Stimulated activated naive CD8-positive, alpha-beta T cell treated with anti-CD3 and anti-CD28 coated beads, Interleukin-15, amount 100 ng/mL, for 72 hours (primary cell): ENCODE measurements around the gene KMO.

ENCODE experiments used
- ATAC-seq: fragments of 150-1000 bp; cut with Tn5 transposase; 2 replicates; pipeline ENCODE4 v1.10.0; 2021; ENCODE audit warnings: mild to moderate bottlenecking, moderate library complexity
- DNase-seq, 2 donors: peaks; one replicate each; pipeline ENCODE4 v3.0.0; 2021 to 2022
- H3K27ac Mint-ChIP-seq, 2 donors: one replicate each; pipeline ENCODE4 v1.8.0; 2022; ENCODE audit warnings: mild to moderate bottlenecking in 2 of 2, mixed read lengths in 2 of 2, moderate library complexity in 2 of 2
- H3K27me3 Mint-ChIP-seq: one replicate; pipeline ENCODE4 v1.8.0; 2022; ENCODE audit warnings: mixed read lengths
- H3K4me1 Mint-ChIP-seq: one replicate; pipeline ENCODE4 v1.8.0; 2022; ENCODE audit warnings: mild to moderate bottlenecking, mixed read lengths
- H3K4me3 Mint-ChIP-seq, 2 donors: one replicate each; pipeline ENCODE4 v1.8.0; 2022; ENCODE audit warnings: mild to moderate bottlenecking in 2 of 2, mixed read lengths in 2 of 2, moderate library complexity in 1 of 2
- H3K9me3 Mint-ChIP-seq, 2 donors: one replicate each; pipeline ENCODE4 v1.8.0; 2022; ENCODE audit warnings: mixed read lengths in 2 of 2

KMO gene

GRCh38 chr1:241527146-241527545 lies 5.0 kb upstream of the KMO start:
- Mint-ChIP-seq H3K4me1 (peaks cover 8% of the 10 kb centered on the region), H3K4me3 (no peak overlapping the region), H3K27ac (no peak overlapping the region), H3K9me3 (no peaks in the 10 kb centered on the region), H3K27me3 (peaks cover 25% of the 10 kb centered on the region)
- DNase-seq: no peak
- no peak for ATAC-seq

DNA sequence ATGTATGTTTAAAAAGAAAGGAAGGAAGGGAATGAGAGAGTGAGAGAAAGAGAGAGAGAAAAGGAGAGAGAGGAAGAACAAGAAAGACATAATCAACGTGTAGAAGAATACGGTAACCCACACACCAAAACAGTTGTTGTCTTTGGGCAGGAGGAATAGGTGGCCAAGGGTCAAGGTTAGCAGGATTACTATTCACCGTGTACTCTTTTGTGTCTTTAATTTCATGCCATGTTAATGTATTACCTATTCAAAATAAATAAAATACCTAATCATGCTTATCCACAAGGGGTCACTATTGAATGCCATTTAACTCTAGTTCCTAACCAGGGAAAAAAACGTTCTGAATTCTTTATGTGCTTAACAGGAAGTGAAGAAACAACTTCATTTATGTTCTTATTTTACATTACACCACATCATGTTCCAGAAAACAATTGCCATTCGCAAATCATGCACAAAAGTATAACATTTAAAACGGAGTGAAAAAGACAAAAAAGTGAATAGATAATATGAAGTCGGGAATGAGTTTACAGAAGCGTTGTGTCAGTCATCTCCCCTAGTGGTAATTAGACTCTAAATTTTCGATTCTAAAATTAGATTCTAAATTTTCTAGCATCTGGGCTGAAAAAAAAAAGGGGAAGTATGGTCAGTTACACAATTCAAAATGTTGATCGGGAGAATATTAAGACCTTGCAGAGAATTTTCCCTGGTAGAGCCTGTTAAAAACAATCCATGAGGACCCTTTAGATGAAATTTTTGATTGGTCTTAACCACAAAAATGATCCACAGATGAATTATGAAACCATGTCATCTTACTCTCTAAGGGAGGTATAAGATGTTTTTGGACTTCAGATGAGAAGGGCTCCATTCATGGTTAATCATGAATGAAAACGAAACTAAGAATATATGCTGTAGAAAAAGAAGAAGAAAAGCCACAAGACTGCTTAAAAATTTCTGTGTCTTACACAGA lies 700 bp upstream of the KMO start:
- ATAC-seq: peak; percentile 83
- H3K27me3 Mint-ChIP-seq: peaks cover 14% of the 10 kb centered on the region
- H3K4me3 Mint-ChIP-seq: peak overlapping the region; percentile 87 to 94
- peaks cover 15% of the 10 kb centered on the region for H3K4me1 Mint-ChIP-seq
- H3K27ac Mint-ChIP-seq: peak overlapping the region in 1 of 2 donors; percentile 97
- DNase-seq: no peak
- H3K9me3 Mint-ChIP-seq: no peaks in the 10 kb centered on the region

DNA sequence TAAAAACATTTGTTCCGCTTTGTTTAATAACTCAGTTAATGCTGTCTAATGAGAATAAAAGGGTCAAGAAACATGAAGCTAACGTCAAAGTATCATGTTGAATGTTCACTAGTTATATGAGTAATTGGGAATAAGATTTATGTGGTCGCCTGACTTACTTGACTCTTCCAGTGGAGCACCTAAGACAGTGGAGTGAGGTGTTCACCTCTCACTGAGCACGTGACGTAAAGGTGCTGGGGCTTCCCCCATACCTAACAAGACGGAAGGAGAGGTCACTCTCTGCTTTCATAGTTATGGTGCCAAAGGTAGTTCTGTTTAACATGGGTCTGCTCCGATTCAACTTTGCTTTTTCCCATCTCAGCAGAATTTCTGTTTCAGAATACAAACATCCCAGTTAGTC lies 686 bp downstream of the KMO start:
- Mint-ChIP-seq H3K9me3 (peaks cover 0 to 6% of the 10 kb centered on the region in 2 donors), H3K4me3 (no peak overlapping the region), H3K27me3 (peaks cover 14% of the 10 kb centered on the region), H3K4me1 (peaks cover 27% of the 10 kb centered on the region), H3K27ac (no peak overlapping the region)
- peak in 1 of 2 donors; percentile 12 for DNase-seq
- peak; percentile 57 for ATAC-seq

GRCh38 chr1:241533326-241534115 lies 1.3 kb downstream of the KMO start:
- peaks cover 0 to 9% of the 10 kb centered on the region in 2 donors for H3K9me3 Mint-ChIP-seq
- DNase-seq (no peak), ATAC-seq (no peak)
- H3K4me3 Mint-ChIP-seq: no peak overlapping the region
- H3K27ac Mint-ChIP-seq: no peak overlapping the region
- H3K4me1 Mint-ChIP-seq: peaks cover 31% of the 10 kb centered on the region
- peaks cover 14% of the 10 kb centered on the region for H3K27me3 Mint-ChIP-seq

DNA sequence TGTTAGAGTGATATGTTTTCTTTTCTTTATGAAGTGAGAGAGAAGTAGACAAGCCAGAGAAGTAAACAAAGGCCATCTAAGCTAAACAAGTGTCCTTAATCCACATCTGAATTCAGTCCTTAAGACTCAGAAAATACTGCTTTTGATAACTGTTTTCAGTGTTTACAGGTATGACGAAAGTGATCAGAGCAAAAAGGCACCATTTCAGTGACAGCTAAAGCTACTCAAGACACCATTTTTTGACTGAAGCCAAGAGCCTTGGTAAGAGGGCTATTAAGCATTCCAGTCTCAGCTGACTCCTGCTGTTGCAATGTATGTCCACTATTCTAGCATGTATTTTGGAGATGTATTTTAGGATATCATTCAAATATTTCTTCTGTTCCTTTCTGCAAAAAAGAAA lies 4.1 kb downstream of the KMO start:
- H3K4me3 Mint-ChIP-seq: no peak overlapping the region
- ATAC-seq (no peak), DNase-seq (no peak)
- peaks cover 14% of the 10 kb centered on the region for H3K27me3 Mint-ChIP-seq
- H3K9me3 Mint-ChIP-seq: peaks cover 0 to 9% of the 10 kb centered on the region in 2 donors
- H3K4me1 Mint-ChIP-seq: peaks cover 24% of the 10 kb centered on the region
- no peak overlapping the region for H3K27ac Mint-ChIP-seq

- no peak overlapping the region for H3K27ac Mint-ChIP-seq
- H3K27me3 Mint-ChIP-seq: peaks cover 14% of the 10 kb centered on the region
- peaks cover 23% of the 10 kb centered on the region for H3K4me1 Mint-ChIP-seq
- DNase-seq (no peak), ATAC-seq (no peak)
- no peak overlapping the region for H3K4me3 Mint-ChIP-seq
- H3K9me3 Mint-ChIP-seq: peaks cover 0 to 9% of the 10 kb centered on the region in 2 donors
These were observed 4.8 kb downstream of the KMO start for GRCh38 chr1:241536969-241537368.

DNA sequence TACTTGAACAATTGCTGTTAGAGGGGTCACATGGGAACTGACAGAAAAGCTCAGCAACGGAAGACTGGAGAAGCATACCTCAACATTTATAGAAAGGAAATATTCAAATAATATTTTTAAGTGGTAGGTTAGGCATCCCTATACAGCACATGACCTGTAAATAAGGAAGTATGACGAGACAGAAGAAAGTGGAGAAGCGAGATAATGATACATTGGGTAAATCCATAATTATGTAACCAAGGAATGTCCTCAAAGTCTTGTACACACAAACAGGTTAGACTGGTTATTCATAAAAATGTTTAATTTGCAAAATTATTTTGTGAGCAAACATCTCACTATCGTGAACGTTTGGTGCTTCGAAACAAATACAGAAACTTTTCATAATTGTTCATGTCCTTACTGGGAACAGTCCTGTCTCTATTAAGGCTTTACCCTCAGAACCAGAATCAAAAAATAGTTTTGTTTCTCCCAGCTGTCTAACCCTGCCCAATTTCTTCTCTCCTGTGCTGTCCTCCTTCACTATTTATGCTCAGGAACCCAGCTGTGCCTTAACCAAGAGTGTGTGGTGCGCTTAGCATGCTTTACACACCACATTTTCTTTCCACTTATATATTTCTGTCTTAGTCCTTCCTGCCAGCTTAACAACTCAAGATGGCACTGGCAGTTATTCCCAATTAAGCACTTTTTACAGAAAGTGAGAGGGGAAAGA lies 10.2 kb downstream of the KMO start:
- Mint-ChIP-seq H3K27ac (no peak overlapping the region), H3K27me3 (peaks cover 15% of the 10 kb centered on the region), H3K4me3 (no peak overlapping the region), H3K4me1 (peaks cover 8% of the 10 kb centered on the region), H3K9me3 (peaks cover 0 to 8% of the 10 kb centered on the region in 2 donors)
- ATAC-seq (no peak), DNase-seq (no peak)

DNA sequence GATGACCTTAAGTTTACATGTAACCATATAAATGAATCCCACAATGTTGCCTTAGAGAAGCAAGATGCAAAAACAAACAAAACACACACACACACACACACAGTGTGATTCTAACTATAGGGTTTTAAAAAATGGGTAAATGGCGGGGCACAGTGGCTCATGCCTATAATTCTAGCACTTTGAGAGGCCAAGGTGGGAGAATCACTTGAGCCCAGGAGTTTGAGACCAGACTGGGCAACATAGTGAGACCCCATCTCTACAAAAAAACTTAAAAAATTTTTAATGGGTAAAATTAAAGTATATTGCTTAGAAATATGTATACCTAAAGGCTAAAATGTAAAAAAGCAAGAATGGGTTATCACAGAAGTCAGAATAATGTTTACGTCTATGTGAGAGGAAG lies 15.8 kb downstream of the KMO start:
- H3K27ac Mint-ChIP-seq: no peak overlapping the region
- H3K4me1 Mint-ChIP-seq: peaks cover 33% of the 10 kb centered on the region
- peaks cover 15% of the 10 kb centered on the region for H3K27me3 Mint-ChIP-seq
- no peak for DNase-seq
- H3K4me3 Mint-ChIP-seq: no peak overlapping the region
- H3K9me3 Mint-ChIP-seq: peaks cover 0 to 5% of the 10 kb centered on the region in 2 donors
- no peak for ATAC-seq

DNA sequence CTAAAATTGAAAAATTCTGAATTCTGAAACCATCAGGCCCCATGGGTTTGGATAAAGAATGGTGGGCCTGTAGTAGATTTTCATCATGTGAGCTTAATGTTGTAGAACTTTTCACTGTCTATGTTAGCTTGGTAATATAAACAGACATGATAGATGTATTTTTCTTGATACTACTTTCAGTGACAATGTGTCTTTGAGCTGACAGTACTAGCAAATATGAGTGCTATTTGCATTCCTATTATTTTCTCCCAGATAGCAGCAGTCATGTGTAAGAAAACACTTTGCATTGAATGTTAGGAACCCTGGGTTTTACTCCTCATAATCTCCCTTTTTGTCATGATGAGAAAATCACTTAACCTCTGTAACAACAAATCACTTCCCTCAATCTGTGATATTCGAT lies 18.1 kb downstream of the KMO start:
- Mint-ChIP-seq H3K27ac (no peak overlapping the region), H3K4me3 (no peak overlapping the region), H3K4me1 (peaks cover 33% of the 10 kb centered on the region), H3K9me3 (peaks cover 0 to 5% of the 10 kb centered on the region in 2 donors), H3K27me3 (peaks cover 10% of the 10 kb centered on the region)
- no peak for ATAC-seq
- DNase-seq: no peak

- peaks cover 33% of the 10 kb centered on the region for H3K4me1 Mint-ChIP-seq
- peaks cover 0 to 5% of the 10 kb centered on the region in 2 donors for H3K9me3 Mint-ChIP-seq
- H3K27me3 Mint-ChIP-seq: peaks cover under 1% of the 10 kb centered on the region
- H3K4me3 Mint-ChIP-seq: peak overlapping the region; percentile 76 to 93
- ATAC-seq (peak; percentile 94), DNase-seq (peak; percentile 39 to 47)
- H3K27ac Mint-ChIP-seq: peak overlapping the region; percentile 97 to 98
These were observed 19.8 kb downstream of the KMO start for GRCh38 chr1:241551759-241552638.

DNA sequence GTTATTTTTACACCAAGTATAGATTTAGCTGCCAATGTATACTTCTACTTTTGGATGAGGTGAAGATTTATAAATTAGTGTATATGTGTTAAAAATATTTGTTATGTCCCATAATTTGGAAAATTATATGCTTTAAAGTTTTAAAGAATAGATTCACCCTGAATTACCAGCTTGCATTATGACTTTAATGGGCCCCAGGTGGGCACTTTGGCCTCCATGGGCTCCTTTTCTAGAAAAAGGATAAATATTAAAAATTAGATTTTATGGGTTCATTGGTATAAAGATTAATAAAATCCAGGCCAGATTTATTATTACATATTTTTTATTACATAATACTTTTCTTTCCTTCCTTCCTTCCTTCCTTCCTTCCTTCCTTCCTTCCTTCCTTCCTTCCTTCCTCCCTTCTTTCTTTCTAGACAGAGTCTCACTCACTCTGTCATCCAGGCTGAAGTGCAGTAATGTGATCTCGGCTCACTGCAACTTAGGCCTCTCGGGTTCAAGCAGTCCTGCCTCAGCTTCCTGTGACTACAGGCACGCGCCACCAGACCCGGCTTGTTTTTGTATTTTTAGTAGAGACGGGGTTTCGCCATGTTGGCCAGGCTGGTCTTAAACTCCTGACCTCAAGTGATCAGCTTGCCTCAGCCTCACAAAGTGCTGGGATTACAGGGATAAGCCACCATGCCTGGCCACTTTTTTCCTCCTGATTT lies 21.9 kb downstream of the KMO start:
- no peaks in the 10 kb centered on the region for H3K27me3 Mint-ChIP-seq
- peaks cover 0 to 5% of the 10 kb centered on the region in 2 donors for H3K9me3 Mint-ChIP-seq
- DNase-seq (no peak), ATAC-seq (no peak)
- H3K4me3 Mint-ChIP-seq: no peak overlapping the region
- peaks cover 29% of the 10 kb centered on the region for H3K4me1 Mint-ChIP-seq
- H3K27ac Mint-ChIP-seq: no peak overlapping the region

DNA sequence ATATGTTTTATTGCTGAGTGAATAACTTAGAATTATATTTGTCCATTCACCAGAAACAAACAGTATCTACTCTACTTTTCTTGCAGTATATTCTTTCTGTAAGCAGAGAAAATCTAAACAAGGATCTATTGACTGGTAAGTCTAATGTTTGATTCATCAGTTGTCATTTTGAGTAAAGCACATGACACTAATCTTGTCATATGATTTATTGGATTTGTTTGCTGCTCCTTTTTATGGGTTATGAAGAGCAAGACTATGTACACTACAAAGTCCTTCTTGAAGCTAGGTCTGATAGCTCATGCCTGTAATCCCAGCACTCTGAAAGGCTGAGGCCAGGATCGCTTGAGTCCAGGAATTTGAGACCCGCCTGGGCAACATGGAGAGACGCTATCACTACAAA lies 23.3 kb downstream of the KMO start:
- no peak overlapping the region for H3K4me3 Mint-ChIP-seq
- no peaks in the 10 kb centered on the region for H3K27me3 Mint-ChIP-seq
- ATAC-seq: no peak
- H3K4me1 Mint-ChIP-seq: peaks cover 25% of the 10 kb centered on the region
- peaks cover 0 to 5% of the 10 kb centered on the region in 2 donors for H3K9me3 Mint-ChIP-seq
- DNase-seq: no peak
- no peak overlapping the region for H3K27ac Mint-ChIP-seq

- no peak for DNase-seq
- no peak for ATAC-seq
- H3K27me3 Mint-ChIP-seq: no peaks in the 10 kb centered on the region
- H3K4me3 Mint-ChIP-seq: no peak overlapping the region
- peaks cover 9% of the 10 kb centered on the region for H3K4me1 Mint-ChIP-seq
- no peak overlapping the region for H3K27ac Mint-ChIP-seq
- peaks cover 0 to 5% of the 10 kb centered on the region in 2 donors for H3K9me3 Mint-ChIP-seq
These were observed 24.9 kb downstream of the KMO start for GRCh38 chr1:241557031-241557430.

GRCh38 chr1:241557551-241558193 lies 25.5 kb downstream of the KMO start:
- Mint-ChIP-seq H3K27me3 (no peaks in the 10 kb centered on the region), H3K4me3 (no peak overlapping the region), H3K9me3 (peaks cover 0 to 3% of the 10 kb centered on the region in 2 donors), H3K27ac (no peak overlapping the region), H3K4me1 (peaks cover 3% of the 10 kb centered on the region)
- DNase-seq (no peak), ATAC-seq (no peak)
